ENCODE measurements around the gene TAF4B. TPM values are rescaled to one million over a fixed set of nuclear protein-coding genes. Genes with fewer than 3 reads are reported as not detected.

Gene TAF4B
- polyA plus RNA-seq, 1 donor from 2014 or later: 0.38 TPM

- Histone ChIP-seq H3K4me2 (ENCODE audit: low read length) (no peak overlapping the region), H3K4me3 (ENCODE audit: low read length) (no peak overlapping the region), H4K20me1 (ENCODE audit: insufficient read depth) (no peaks in the 10 kb centered on the region), H3K9me3 (ENCODE audit: low read length) (no peaks in the 10 kb centered on the region), H3K79me2 (replicated peaks; ENCODE audit: insufficient read depth, low read length) (no peaks in the 10 kb centered on the region), H3K27ac (ENCODE audit: low read length) (no peak overlapping the region), H3K27me3 (ENCODE audit: insufficient read depth, low read depth, low read length) (no peaks in the 10 kb centered on the region), H3K9ac (ENCODE audit: low read length) (no peak overlapping the region), H2AFZ (ENCODE audit: low read depth, low read length) (no peak overlapping the region), H3K9me2 (ENCODE audit: insufficient read depth, low read length) (no peaks in the 10 kb centered on the region), H3F3A (ENCODE audit: insufficient read depth, low read length, poor library complexity, severe bottlenecking) (no peaks in the 10 kb centered on the region), H3K36me3 (ENCODE audit: insufficient read depth, low read length) (no peaks in the 10 kb centered on the region)
- no peak for TF ChIP-seq REST (IDR thresholded peaks at IDR 0.05; ENCODE audit: borderline replicate concordance)
- TF ChIP-seq EP300 (conservative IDR thresholded peaks at IDR 0.05; ENCODE audit: poor library complexity, severe bottlenecking): no peak
- no peak for TF ChIP-seq RAD21 (conservative IDR thresholded peaks at IDR 0.05)
- TF ChIP-seq POLR2AphosphoS5 (IDR thresholded peaks at IDR 0.05): no peak
- TF ChIP-seq EZH2 (IDR thresholded peaks at IDR 0.05; ENCODE audit: borderline replicate concordance, insufficient read depth, low read length, poor library complexity, severe bottlenecking): no peak
- no peak for TF ChIP-seq SMC3 (conservative IDR thresholded peaks at IDR 0.05; ENCODE audit: poor library complexity)
- TF ChIP-seq, protein P1, sequence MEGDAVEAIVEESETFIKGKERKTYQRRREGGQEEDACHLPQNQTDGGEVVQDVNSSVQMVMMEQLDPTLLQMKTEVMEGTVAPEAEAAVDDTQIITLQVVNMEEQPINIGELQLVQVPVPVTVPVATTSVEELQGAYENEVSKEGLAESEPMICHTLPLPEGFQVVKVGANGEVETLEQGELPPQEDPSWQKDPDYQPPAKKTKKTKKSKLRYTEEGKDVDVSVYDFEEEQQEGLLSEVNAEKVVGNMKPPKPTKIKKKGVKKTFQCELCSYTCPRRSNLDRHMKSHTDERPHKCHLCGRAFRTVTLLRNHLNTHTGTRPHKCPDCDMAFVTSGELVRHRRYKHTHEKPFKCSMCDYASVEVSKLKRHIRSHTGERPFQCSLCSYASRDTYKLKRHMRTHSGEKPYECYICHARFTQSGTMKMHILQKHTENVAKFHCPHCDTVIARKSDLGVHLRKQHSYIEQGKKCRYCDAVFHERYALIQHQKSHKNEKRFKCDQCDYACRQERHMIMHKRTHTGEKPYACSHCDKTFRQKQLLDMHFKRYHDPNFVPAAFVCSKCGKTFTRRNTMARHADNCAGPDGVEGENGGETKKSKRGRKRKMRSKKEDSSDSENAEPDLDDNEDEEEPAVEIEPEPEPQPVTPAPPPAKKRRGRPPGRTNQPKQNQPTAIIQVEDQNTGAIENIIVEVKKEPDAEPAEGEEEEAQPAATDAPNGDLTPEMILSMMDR (IDR thresholded peaks at IDR 0.05; ENCODE audit: poor library complexity, severe bottlenecking): no peak
- TF ChIP-seq MXI1 (conservative IDR thresholded peaks at IDR 0.05; ENCODE audit: poor library complexity, severe bottlenecking): no peak
- no peak for TF ChIP-seq TAF1 (IDR thresholded peaks at IDR 0.05; ENCODE audit: low read depth)
Observed at GRCh38 chr18:26419746-26420145, 193.5 kb downstream of the TAF4B start.

- no peak overlapping the region for H3K9ac ChIP-seq (ENCODE audit: low read length)
- TF ChIP-seq POLR2AphosphoS5 (IDR thresholded peaks at IDR 0.05): no peak
- no peak for TF ChIP-seq REST (IDR thresholded peaks at IDR 0.05; ENCODE audit: borderline replicate concordance)
- no peak for TF ChIP-seq RAD21 (conservative IDR thresholded peaks at IDR 0.05)
- TF ChIP-seq EZH2 (IDR thresholded peaks at IDR 0.05; ENCODE audit: borderline replicate concordance, insufficient read depth, low read length, poor library complexity, severe bottlenecking): no peak
- no peak for TF ChIP-seq EP300 (conservative IDR thresholded peaks at IDR 0.05; ENCODE audit: poor library complexity, severe bottlenecking)
- no peak for TF ChIP-seq MXI1 (conservative IDR thresholded peaks at IDR 0.05; ENCODE audit: poor library complexity, severe bottlenecking)
- TF ChIP-seq, protein P1 (IDR thresholded peaks at IDR 0.05; ENCODE audit: poor library complexity, severe bottlenecking): no peak
- no peak for TF ChIP-seq TAF1 (IDR thresholded peaks at IDR 0.05; ENCODE audit: low read depth)
- no peak for TF ChIP-seq SMC3 (conservative IDR thresholded peaks at IDR 0.05; ENCODE audit: poor library complexity)
- H3F3A ChIP-seq (ENCODE audit: insufficient read depth, low read length, poor library complexity, severe bottlenecking): no peaks in the 10 kb centered on the region
- H3K36me3 ChIP-seq (ENCODE audit: insufficient read depth, low read length): no peaks in the 10 kb centered on the region
- no peak overlapping the region for H3K4me2 ChIP-seq (ENCODE audit: low read length)
- H2AFZ ChIP-seq (ENCODE audit: low read depth, low read length): no peak overlapping the region
- no peaks in the 10 kb centered on the region for H4K20me1 ChIP-seq (ENCODE audit: insufficient read depth)
- H3K79me2 ChIP-seq (replicated peaks; ENCODE audit: insufficient read depth, low read length): no peaks in the 10 kb centered on the region
- no peaks in the 10 kb centered on the region for H3K9me2 ChIP-seq (ENCODE audit: insufficient read depth, low read length)
- no peaks in the 10 kb centered on the region for H3K27me3 ChIP-seq (ENCODE audit: insufficient read depth, low read depth, low read length)
- no peak overlapping the region for H3K4me3 ChIP-seq (ENCODE audit: low read length)
- no peaks in the 10 kb centered on the region for H3K9me3 ChIP-seq (ENCODE audit: low read length)
- no peak overlapping the region for H3K27ac ChIP-seq (ENCODE audit: low read length)
Observed at GRCh38 chr18:26421503-26421902, 195.3 kb downstream of the TAF4B start.
